Smooth muscle cell of the coronary artery (primary cell): ENCODE data around the gene ASF1A. TPM values are rescaled to one million over a fixed set of nuclear protein-coding genes. Genes with fewer than 3 reads are reported as not detected.

ENCODE experiments used
- total RNA-seq: library from RNA; depleted of rRNA; stranded (reverse); fragments of >200 nt; gene quantifications from 2 replicates; pipeline ENCODE4 v1.2.3, GENCODE V29; 2014; ENCODE audit warnings: low replicate concordance

ASF1A gene
- total RNA-seq: 5.5 and 16.4 TPM in 2 replicates

DNA sequence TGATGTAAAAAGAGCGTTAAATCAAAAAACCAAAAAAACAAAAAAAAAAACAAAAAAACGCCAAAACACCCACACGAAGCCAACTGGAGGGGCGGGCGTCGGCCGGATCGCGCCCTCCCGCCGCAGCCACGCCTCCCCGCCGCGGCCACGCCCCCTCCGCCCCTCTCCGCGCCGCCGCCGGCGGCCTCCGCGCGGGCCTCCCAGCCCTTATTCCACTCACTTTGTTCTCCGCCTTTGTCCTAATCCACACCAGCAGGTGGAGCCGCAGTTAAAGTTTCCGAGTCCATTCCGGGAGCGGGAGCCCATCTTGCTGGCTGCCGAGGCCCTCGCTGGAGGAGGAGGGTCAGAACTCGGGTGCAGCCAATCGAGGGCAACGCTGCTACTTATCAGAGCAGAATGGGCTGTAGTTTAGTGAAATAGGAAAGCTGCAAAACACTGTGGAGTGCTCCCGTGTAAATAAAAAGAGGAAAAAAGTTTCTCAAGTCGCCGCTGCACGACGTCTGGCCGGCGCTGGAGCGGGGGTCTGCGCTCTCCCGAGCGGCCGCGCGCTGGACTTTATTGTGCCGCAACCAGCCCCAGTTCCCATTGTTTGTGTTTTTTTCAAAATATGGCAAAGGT is at the start of gene ASF1A:
ASF1A (plus strand) TSS at position 346 of the 618 bp plus-strand sequence; CDS start at position 608, 262 bp downstream.

DNA sequence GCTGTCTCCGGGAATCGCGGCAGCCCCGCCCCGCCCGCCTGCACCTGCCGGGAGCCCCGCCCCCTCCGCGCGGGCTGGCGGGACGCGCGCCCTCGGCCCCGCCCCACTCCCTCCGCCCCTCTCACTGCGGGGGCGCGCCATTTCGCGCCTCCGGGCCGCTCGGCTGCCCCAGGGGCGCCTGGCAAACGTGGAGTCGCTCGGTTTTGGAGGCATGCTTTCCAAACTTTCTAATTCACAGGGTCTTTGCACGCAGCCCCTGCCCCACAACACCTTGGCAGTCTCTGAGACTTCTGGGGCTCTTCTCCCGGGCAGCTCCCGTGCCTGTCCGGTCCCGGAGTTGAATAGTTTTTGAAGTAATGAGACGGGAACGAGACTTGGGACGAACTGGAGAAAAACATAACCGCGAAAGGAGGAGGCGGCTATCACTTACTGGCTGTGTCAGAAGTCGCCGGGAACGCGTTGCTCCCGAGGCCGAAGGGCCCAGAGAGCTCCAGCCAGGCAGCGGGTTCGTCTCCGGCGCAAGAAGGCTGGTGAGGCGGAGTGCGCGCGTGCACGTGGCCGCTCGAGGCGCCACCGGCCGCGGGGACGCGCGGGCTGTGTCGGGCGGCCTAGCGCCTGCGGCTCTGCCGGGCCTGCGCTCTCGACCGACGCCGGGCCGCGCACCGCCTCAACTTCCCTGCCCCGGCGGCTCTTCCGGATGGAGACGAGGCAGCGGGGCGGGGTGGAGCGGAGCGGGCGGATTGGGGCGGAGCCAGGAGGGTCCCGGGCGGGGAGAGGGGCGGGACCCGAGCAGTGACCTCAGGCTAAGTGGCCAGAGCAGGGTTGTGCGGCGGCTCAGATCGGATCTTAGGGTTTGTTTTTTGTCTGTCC is 40.7 kb downstream of the ASF1A start, which contains the start of gene MCM9:
MCM9 (minus strand) TSS at position 699 of the 870 bp plus-strand sequence. CDS start 3,436 bp downstream, outside the sequence.

Other genes starting within 250 kb of the ASF1A start
- gene CEP85L, start 242.6 kb upstream of the ASF1A start, total RNA-seq: 9.3 and 25.6 TPM in 2 replicates
- gene MCM9, start 41.0 kb downstream of the ASF1A start, total RNA-seq: 7.3 and 9.4 TPM in 2 replicates
- gene FAM184A, start 184.5 kb downstream of the ASF1A start, total RNA-seq: 0.08 and 0.70 TPM in 2 replicates